ENCODE results near the gene ZCCHC14.
"Not testable (repeated sequence)": the region's sequence is repeated elsewhere in the genome, so short reads cannot be mapped to it uniquely, and the experiment has no call there.

Gene ZCCHC14

GRCh38 chr16:87380881-87381280, 111.9 kb downstream of the ZCCHC14 start:
- no peak for DNase-seq (ENCODE audit: low spot score)

- no peak for DNase-seq (ENCODE audit: low spot score)
Measured at GRCh38 chr16:87380403-87380802, 112.4 kb downstream of the ZCCHC14 start.

DNA sequence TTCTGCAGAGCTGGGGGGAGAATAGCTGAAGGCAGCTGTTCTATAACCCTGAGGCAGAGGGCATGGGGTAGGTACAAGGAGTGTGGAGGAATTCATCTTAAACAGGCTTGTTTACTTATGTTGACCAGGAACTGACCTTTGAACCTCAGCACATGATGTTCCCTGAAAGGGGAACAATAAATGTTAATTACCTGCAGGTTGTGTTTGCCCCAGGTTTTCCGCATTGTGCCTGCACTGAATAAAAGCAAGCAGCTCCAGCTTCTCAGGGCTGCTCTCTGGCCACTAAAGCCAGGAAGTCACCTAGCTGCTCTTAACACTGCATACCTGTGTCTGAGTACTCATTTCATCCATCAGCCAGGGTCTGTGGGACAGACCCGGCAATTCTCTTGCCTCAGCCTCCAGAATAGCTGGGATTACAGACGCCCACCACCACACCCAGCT, 113.5 kb downstream of the ZCCHC14 start:
- not testable (repeated sequence) for DNase-seq (ENCODE audit: low spot score)

GRCh38 chr16:87376660-87377059, 116.2 kb downstream of the ZCCHC14 start:
- DNase-seq (ENCODE audit: low spot score), result no peak

- DNase-seq (ENCODE audit: low spot score), result no peak
Measured at GRCh38 chr16:87375426-87376135, 117.2 kb downstream of the ZCCHC14 start.

- DNase-seq (ENCODE audit: low spot score), result no peak
Measured at GRCh38 chr16:87374313-87374712, 118.5 kb downstream of the ZCCHC14 start.

- no peak for DNase-seq (ENCODE audit: low spot score)
Measured at GRCh38 chr16:87372305-87372704, 120.5 kb downstream of the ZCCHC14 start.

DNA sequence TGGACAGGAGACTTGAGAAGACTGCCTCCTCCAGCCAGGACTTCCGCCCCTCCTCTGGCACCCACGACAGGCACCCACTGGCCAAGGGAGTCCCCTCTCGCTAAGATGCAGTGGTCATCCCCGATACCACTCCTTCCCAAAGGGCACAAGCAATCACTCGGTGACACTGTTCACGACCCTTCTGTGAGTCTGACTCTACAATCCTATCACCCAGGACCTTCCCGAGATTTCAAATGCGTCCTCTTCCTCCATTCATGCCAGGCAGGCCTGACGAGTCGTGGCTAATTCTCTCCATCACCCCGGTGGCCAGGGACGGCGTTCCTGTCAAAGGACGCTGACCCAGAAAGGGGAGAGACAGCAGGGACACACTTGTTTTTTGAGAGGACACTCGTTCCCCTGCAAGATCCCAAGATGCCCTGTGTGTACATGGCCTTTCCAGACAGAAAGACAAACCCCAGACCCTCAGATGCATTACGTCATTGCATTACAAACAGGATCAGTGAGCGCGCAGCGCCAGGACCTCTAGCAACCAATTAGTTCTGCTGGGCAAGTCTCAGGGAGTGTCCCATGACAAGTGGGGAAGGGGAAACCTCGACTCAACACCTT, 121.5 kb downstream of the ZCCHC14 start:
- no peak for DNase-seq (ENCODE audit: low spot score)

DNA sequence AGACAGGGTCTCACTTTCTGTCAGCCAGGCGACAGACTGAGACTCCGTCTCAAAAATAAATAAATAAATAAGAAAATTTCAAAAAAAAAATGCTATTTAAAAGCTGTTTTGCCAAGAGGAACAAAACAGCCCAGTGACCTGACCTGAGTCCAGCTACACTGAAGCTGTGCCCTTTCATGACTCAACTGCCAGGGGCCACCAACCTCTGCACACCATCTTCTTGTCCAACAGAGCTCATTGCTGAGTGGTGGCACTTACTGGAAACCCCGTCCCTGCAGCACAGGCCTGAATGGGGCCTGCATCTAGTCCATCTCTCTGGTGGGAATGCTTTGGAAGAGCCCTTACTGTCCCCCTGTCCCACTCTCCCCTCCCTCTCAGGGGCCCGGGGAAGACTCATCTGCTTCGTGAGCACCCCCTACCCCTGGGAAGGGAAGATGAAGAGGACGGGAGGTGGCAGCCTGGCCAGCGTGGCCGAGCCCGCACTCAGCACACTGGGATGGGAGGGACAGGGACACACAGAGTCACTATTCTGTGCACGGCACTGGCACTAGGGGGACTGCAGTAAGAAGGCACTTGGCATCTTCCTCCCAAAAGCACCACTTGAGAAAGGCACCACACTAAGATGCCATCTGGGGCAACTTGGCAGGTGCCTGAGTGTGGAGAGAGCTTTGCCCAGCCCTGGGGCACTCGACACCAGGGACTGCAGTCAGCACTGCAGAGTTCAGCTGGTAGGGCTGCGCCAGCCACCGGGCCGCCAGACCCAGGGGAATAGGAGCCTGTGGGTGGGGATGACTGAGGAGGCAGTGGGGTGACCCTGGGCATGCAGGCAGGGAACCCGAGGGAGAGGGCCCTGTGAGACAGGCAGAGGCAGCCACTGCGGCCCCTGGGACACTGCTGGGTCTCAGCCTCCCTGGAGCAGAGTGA, 122.8 kb downstream of the ZCCHC14 start:
- peak; percentile 46 for DNase-seq (ENCODE audit: low spot score)

DNA sequence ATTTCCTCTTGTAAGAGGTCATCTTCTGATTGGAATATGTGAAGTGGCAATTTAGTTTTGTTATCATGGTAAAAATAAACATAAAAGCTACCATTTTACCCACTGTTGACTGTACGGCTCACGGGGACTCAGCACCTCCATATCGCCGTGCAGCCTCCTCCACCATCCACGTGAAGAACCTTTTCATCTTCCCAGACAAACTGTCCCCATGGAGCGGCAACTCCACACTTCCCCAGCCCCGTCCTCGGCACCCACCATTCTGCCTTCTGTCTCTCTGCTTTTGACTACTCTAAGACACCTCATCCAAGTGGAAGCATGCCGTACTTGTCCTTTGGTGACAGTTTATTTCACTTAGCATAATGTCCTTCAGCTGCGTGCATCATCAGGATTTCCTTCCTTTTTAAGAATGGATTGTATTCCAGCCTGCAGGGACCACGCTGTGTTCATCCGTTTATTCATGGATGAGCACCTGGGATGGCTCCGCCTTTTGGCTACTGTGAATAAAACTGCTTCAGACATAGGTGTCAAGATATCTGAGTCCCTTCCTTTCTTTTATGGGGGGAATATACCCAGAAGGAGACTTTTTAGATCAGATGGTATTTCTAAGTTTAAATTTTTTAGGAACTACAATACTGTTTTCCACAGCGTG, 123.6 kb downstream of the ZCCHC14 start:
- DNase-seq (ENCODE audit: low spot score), result no peak

GRCh38 chr16:87368029-87368770, 124.6 kb downstream of the ZCCHC14 start:
- DNase-seq (ENCODE audit: low spot score), result no peak

- peak; percentile 10 for DNase-seq (ENCODE audit: low spot score)
Measured at GRCh38 chr16:87367529-87367928, 125.3 kb downstream of the ZCCHC14 start.

- no peak for DNase-seq (ENCODE audit: low spot score)
Measured at GRCh38 chr16:87366930-87367329, 125.9 kb downstream of the ZCCHC14 start.

GRCh38 chr16:87366288-87366687, 126.5 kb downstream of the ZCCHC14 start:
- DNase-seq (ENCODE audit: low spot score), result no peak

DNA sequence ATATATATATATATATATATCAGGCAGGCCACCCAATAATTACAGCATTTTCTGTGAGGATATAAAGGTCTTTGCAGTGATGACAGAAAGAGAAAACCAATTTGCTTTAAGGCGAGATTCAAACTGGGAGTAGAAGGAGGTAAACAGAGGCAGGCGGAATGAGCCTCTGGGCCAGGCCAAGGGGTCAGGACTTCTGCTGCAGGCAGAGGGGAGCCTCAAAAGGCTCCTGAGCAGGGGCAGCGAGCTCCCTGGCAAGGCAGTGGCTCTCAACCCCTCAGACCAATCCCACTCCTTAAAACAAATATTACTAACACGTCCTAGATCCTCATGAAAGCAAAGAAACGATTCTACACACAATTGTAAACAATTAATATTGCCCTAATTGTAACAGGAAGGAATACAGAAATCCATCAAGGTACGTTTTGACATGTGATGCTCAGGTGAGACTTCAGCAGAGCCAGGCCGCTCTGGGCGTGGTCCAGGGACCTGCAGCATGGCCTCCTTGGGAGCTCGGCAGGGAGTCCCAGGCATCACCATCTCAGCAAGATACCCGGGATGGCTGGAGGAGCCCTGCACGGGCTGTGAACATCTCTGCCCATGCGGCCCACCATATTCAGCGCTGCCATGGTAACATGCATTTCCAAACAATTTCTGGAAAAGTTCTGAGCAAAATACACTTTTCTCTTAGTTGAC, 127.7 kb downstream of the ZCCHC14 start:
- peak; percentile 18 for DNase-seq (ENCODE audit: low spot score)

DNA sequence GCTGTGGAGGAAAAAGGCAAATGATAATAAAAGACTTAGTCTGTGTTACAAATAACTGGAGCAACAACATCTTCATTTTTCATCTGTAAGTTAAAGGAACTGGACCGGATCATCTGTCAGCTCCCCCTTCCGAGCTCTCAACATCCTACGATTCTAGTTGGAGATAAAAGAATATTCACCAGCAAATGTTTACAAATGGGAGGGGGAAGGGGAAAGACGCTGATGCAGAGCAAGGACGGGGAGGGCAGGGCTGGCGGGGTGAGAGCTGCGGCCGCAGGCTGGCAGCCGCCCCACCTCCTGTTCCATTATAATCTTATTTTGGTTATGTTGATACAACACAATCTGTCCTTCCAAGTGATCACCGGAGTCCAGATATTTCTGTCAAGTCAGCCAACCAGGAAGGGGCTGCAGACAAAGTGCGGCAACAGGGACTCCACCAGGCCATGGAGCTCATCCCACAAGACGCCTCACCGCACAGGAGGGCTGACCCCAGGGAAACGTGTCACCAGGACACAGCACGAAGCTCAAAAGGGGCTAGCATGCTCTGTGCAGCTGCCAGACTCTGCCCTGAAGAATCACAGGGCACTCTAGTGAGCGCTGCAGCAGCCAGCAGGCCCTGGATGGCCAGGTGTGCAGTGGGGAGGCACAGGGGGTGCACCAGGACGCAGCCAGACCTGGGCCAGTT, 128.9 kb downstream of the ZCCHC14 start:
- DNase-seq (ENCODE audit: low spot score), result peak; percentile 75

- not testable (repeated sequence) for DNase-seq (ENCODE audit: low spot score)
Measured at GRCh38 chr16:87362828-87363559, 129.8 kb downstream of the ZCCHC14 start.

DNA sequence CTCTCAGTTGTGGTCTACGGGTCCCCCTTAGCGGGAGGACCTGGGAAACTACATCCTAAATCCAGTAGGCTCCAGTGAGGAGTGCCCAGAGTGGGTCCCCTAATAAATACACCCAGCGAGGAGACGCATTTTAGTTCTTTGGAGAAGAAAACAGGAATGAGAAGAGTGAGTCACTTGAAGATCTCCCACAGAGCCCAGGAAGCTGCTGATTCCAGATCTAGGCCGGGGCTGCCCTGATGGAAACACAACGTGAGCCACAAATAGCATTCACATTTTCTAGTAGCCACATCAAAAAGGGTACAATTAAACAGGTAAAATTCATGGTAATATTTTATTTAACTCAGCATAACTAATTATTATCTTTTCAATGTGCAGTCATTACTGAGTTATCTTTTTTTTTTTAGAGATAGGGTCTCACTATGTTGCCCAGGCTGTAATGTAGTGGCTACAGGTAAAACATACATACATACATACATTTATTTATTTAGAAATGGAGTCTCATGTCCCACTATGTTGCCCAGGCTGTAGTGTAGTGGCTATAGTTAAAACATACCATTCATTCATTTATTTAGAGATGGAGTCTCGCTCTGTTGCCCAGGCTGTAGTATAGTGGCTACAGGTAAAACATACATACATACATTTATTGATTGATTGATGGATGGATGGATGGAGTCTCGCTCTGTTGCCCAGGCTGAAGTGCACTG, 130.8 kb downstream of the ZCCHC14 start:
- DNase-seq (ENCODE audit: low spot score), result no peak

All from D341Med (cell line).